Thyroid gland (tissue), 4 donors: ENCODE results near the gene TSGA10.

Experiments
- CTCF ChIP-seq, 6 experiments: fragments of 200-600 bp in 3 of 6; fragments of 450-650 bp in 3 of 6; sonication (generic) in 3 of 6; IDR thresholded peaks; one replicate each; pipeline ENCODE4 v1.5.1; 2016 to 2019; ENCODE audit warnings: antibody characterized with exemption in 6 of 6, mild to moderate bottlenecking in 2 of 6, inconsistent platforms in 1 of 6, moderate library complexity in 1 of 6
- POLR2A ChIP-seq, 2 donors: fragments of 450-650 bp; IDR thresholded peaks; one replicate each; pipeline ENCODE4 v1.6.1; 2017; ENCODE audit warnings: antibody characterized with exemption in 2 of 2, mild to moderate bottlenecking in 2 of 2, moderate library complexity in 1 of 2

- TF ChIP-seq CTCF (IDR thresholded peaks at IDR 0.05): no peak
- no peak for TF ChIP-seq POLR2A (IDR thresholded peaks at IDR 0.05)
These were observed 2.1 kb upstream of the TSGA10 start for GRCh38 chr2:99156891-99157290.
